Loucy (cell line): ENCODE results near the gene CHTOP.

Source experiments
- CTCF ChIP-seq: fragments of 200-600 bp; sonication (generic); conservative IDR thresholded peaks from 2 replicates; pipeline ENCODE4 v1.5.1; 2014; ENCODE audit warnings: mild to moderate bottlenecking, antibody characterized with exemption, low read length
- EZH2phosphoT487 ChIP-seq: fragments of 200-600 bp; IDR thresholded peaks from 2 replicates; pipeline ENCODE4 v1.6.1; 2018; ENCODE audit warnings: antibody characterized with exemption, mild to moderate bottlenecking, moderate library complexity, borderline replicate concordance

- TF ChIP-seq CTCF (no peak), EZH2phosphoT487 (no peak)
These were observed 46.2 kb downstream of the CHTOP start for GRCh38 chr1:153680120-153680403.
